Stomach (tissue), 9 donors: ENCODE measurements around the gene DPYD. TPM values are rescaled to one million over a fixed set of nuclear protein-coding genes. Genes with fewer than 3 reads are reported as not detected.

ENCODE experiments used
- DNase-seq, 2 donors: peaks; one replicate each; pipeline versions ENCODE4 v3.0.0 to v3.0.0-alpha.2; 2013 to 2019
- H3K27ac ChIP-seq, 5 donors: fragments of 200-600 bp in 4 of 5; sonication (generic) in 4 of 5; one replicate each; pipeline ENCODE4 v1.5.1; 2013 to 2019; ENCODE audit warnings: mild to moderate bottlenecking in 1 of 5, moderate library complexity in 1 of 5
- H3K27me3 ChIP-seq, 3 donors: fragments of 200-600 bp; sonication (generic); one replicate each; pipeline ENCODE4 v1.5.1; 2017 to 2019; ENCODE audit warnings: mixed run types in 1 of 3
- H3K36me3 ChIP-seq, 4 donors: fragments of 200-600 bp; sonication (generic); 1 replicate in 3 of 4; 2 replicates in 1 of 4; pipeline ENCODE4 v1.5.1; 2016 to 2019
- H3K4me1 ChIP-seq, 4 donors: fragments of 200-600 bp; sonication (generic); one replicate each; pipeline ENCODE4 v1.5.1; 2016 to 2019
- H3K4me3 ChIP-seq, 4 donors: fragments of 200-600 bp; sonication (generic) in 3 of 4; one replicate each; pipeline ENCODE4 v1.5.1; 2016 to 2019; ENCODE audit warnings: mild to moderate bottlenecking in 1 of 4
- H3K9me3 ChIP-seq, 4 donors: fragments of 200-600 bp; sonication (generic); one replicate each; pipeline ENCODE4 v1.5.1; 2016 to 2019
- CTCF ChIP-seq, 7 experiments: fragments of 450-650 bp in 4 of 7; fragments of 200-600 bp in 3 of 7; sonication (generic) in 3 of 7; IDR thresholded peaks; one replicate each; pipeline ENCODE4 v1.5.1; 2016 to 2019; ENCODE audit warnings: antibody characterized with exemption in 7 of 7, control low read depth in 2 of 7, mild to moderate bottlenecking in 1 of 7
- EP300 ChIP-seq: sonication (generic); formaldehyde crosslinking; IDR thresholded peaks from one replicate; pipeline ENCODE4 v1.6.1; 2017; ENCODE audit warnings: antibody characterized with exemption
- POLR2A ChIP-seq, 4 donors: fragments of 450-650 bp; IDR thresholded peaks; one replicate each; pipeline ENCODE4 v1.6.1; 2016; ENCODE audit warnings: antibody characterized with exemption in 4 of 4, control low read depth in 2 of 4, mild to moderate bottlenecking in 1 of 4, moderate library complexity in 1 of 4
- POLR2AphosphoS5 ChIP-seq, 3 donors: sonication (generic); formaldehyde crosslinking; IDR thresholded peaks; one replicate each; pipeline ENCODE4 v1.6.1; 2016; ENCODE audit warnings: antibody characterized with exemption in 3 of 3
- WGBS, 5 donors: extraction: QIAGEN DNeasy Blood & Tissue Kit in 3 of 5; methylation state at CpG; one replicate each; pipeline versions ENCODE4 v1.1.5 to v1.1.7; 2013 to 2018; 5-methylcytosine and 5-hydroxymethylcytosine counted together
- intact Hi-C: fragments of 100-400 bp; cut with DNase I; formaldehyde crosslinking; loops from one replicate; pipeline ENCODE4 v1.15.1; 2023; ENCODE audit warnings: low total_unique reads
- polyA plus RNA-seq, 3 donors: library from polyadenylated mRNA; stranded (reverse); fragments of 200-250 nt; gene quantifications; one replicate each; pipeline ENCODE4 v1.2.3, GENCODE V29; 2013
- total RNA-seq, 5 donors: library from RNA; depleted of rRNA; stranded (reverse); fragments of >200 nt; gene quantifications; one replicate each; pipeline versions ENCODE4 v1.1.0 to v1.2.3, GENCODE V29; 2014 to 2016
- donor health status: healthy with polysubstance abuse.
- donor health status: Bipolar disorder and iron deficiency.
- donor health status: healthy.

Gene DPYD
- total and polyA plus RNA-seq, 8 donors, result 7.5 to 58.2 (median 18.2) TPM

- no peak overlapping the region for H3K27ac ChIP-seq
- H3K9me3 ChIP-seq, result no peaks in the 10 kb centered on the region
- no peak overlapping the region for H3K4me3 ChIP-seq
- intact Hi-C loops, result no loop called here
- H3K27me3 ChIP-seq, result no peaks in the 10 kb centered on the region
- no peak for DNase-seq
- TF ChIP-seq POLR2AphosphoS5 (IDR thresholded peaks at IDR 0.05), result no peak
- no peak for TF ChIP-seq EP300
- no peak for TF ChIP-seq CTCF (IDR thresholded peaks at IDR 0.05)
- no peak for TF ChIP-seq POLR2A (IDR thresholded peaks at IDR 0.05)
- no peaks in the 10 kb centered on the region for H3K36me3 ChIP-seq
- H3K4me1 ChIP-seq, result no peaks in the 10 kb centered on the region
Observed at GRCh38 chr1:97392701-97393100, 528.1 kb downstream of the DPYD start.

- intact Hi-C loops, result no loop called here
- no peaks in the 10 kb centered on the region for H3K36me3 ChIP-seq
- H3K4me1 ChIP-seq, result peaks cover 0 to 4% (median 0%) of the 10 kb centered on the region in 4 donors
- DNase-seq, result no peak
- no peak for TF ChIP-seq CTCF (IDR thresholded peaks at IDR 0.05)
- TF ChIP-seq POLR2AphosphoS5 (IDR thresholded peaks at IDR 0.05), result no peak
- no peak for TF ChIP-seq EP300
- WGBS, 5 donors, result 89 to 100% (median 92%) methylated on average over 2 of the region's 2 CpGs
- H3K27me3 ChIP-seq, result no peaks in the 10 kb centered on the region
- H3K4me3 ChIP-seq, result no peak overlapping the region
- H3K27ac ChIP-seq, result no peak overlapping the region
- H3K9me3 ChIP-seq, result no peaks in the 10 kb centered on the region
Observed at GRCh38 chr1:97385536-97386277, 535.1 kb downstream of the DPYD start.

- intact Hi-C loops, result no loop called here
- H3K27ac ChIP-seq, result no peak overlapping the region
- no peaks in the 10 kb centered on the region for H3K27me3 ChIP-seq
- DNase-seq, result no peak
- peaks cover 0 to 4% (median 0%) of the 10 kb centered on the region in 4 donors for H3K4me1 ChIP-seq
- H3K4me3 ChIP-seq, result no peak overlapping the region
- no peaks in the 10 kb centered on the region for H3K9me3 ChIP-seq
- WGBS, 5 donors, result 59 to 70% (median 64%) methylated on average over 5 of the region's 5 CpGs
- TF ChIP-seq POLR2A (IDR thresholded peaks at IDR 0.05) (no peak), POLR2AphosphoS5 (IDR thresholded peaks at IDR 0.05) (no peak), CTCF (IDR thresholded peaks at IDR 0.05) (no peak), EP300 (no peak)
- H3K36me3 ChIP-seq, result no peaks in the 10 kb centered on the region
Observed at GRCh38 chr1:97384294-97384968, 536.4 kb downstream of the DPYD start.

GRCh38 chr1:97383797-97384196 lies 537.0 kb downstream of the DPYD start:
- Histone ChIP-seq H3K4me3 (no peak overlapping the region), H3K27ac (no peak overlapping the region), H3K36me3 (no peaks in the 10 kb centered on the region), H3K9me3 (no peaks in the 10 kb centered on the region), H3K27me3 (no peaks in the 10 kb centered on the region), H3K4me1 (peaks cover 0 to 4% (median 0%) of the 10 kb centered on the region in 4 donors)
- intact Hi-C loops, result no loop called here
- no peak for DNase-seq
- WGBS, 5 donors, result 80 to 95% (median 91%) methylated on average over 4 of the region's 4 CpGs
- TF ChIP-seq POLR2A (IDR thresholded peaks at IDR 0.05) (no peak), CTCF (IDR thresholded peaks at IDR 0.05) (no peak), EP300 (no peak), POLR2AphosphoS5 (IDR thresholded peaks at IDR 0.05) (no peak)
